ENCODE data around the gene BUB3. TPM values are rescaled to one million over a fixed set of nuclear protein-coding genes. Genes with fewer than 3 reads are reported as not detected.

Gene BUB3
- total RNA-seq, result 100 to 1,000 TPM; 254 to 265 TPM

- peak within 1 kb of the TSS; percentile 99 for H3K27ac Mint-ChIP-seq
- H3K9me3 Mint-ChIP-seq, result no peaks in the 10 kb centered on the region
- H3K4me1 Mint-ChIP-seq, result peaks cover 54% of the 10 kb centered on the region
- POLR2A ChIA-PET, result interaction anchor here (0.7 to 1.9 kb wide), 9 partner anchors 9 to 274 kb away, joined by 3 to 19 read pairs (median 5); partner anchors contain the start of genes ACADSB and FAM24B
- H3K36me3 Mint-ChIP-seq, result peaks cover 32% of the 10 kb centered on the region
- peaks cover 13% of the 10 kb centered on the region for H3K27me3 Mint-ChIP-seq
- ATAC-seq (ENCODE audit: low read depth) (peak; percentile 93), DNase-seq (peak; percentile 88)
- peak within 1 kb of the TSS; percentile 100 for H3K4me3 Mint-ChIP-seq
These were observed at the start of gene BUB3 for GRCh38 chr10:123154092-123154710. BUB3 (plus strand) TSS chr10:123154402; CDS start chr10:123154918, 516 bp downstream.

- H3K4me3 Mint-ChIP-seq, result no peak overlapping the region
- POLR2A ChIA-PET, result no interaction called here
These were observed 44.7 kb upstream of the BUB3 start for GRCh38 chr10:123109466-123109865.

DNA sequence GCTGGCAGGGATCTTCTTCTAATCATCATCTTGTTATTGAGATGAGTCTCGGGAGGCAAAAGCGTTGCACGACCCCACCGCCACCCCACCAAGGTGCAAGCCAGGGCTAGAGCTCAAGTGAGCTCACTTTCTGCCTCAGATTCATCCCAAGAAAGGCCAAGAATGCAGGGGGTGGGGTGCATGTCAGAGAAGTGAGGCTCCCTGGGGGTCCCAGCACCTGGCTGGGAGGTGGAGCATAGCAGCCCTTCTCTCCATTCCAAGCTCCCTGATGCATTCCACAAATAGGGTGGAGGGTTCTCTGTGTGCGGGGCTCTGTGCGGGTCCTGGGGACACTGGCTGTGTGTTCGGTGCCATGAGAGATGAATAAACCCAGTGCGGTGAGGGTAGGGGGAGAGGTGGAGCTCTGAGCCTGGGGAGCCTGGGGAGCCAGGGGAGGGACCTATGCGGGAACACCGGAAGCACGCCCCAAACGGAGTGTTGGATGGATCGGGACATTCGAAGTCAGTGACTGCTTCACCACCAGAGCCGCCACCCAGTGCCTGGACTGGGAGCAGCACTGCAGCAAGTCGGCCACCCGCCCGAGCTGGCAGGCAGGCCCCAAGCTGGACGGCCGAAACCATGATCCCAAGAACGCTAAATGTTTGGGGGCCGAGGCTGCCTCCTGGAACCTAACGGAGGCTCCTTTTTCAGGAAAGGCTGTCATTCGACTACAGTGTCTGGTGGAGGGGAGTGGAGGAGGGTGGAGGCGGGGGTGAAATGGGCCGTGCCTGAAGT is 36.4 kb upstream of the BUB3 start:
- H3K27me3 Mint-ChIP-seq, result peaks cover 32% of the 10 kb centered on the region
- no peaks in the 10 kb centered on the region for H3K36me3 Mint-ChIP-seq
- DNase-seq (no peak), ATAC-seq (ENCODE audit: low read depth) (no peak)
- no peak overlapping the region for H3K4me3 Mint-ChIP-seq
- no peak overlapping the region for H3K27ac Mint-ChIP-seq
- no peaks in the 10 kb centered on the region for H3K4me1 Mint-ChIP-seq
- POLR2A ChIA-PET, result no interaction called here
- no peaks in the 10 kb centered on the region for H3K9me3 Mint-ChIP-seq

More at GRCh38 chr10:123109466-123109865, 44.7 kb upstream of the BUB3 start:
- no peak for DNase-seq
- peaks cover 13% of the 10 kb centered on the region for H3K27me3 Mint-ChIP-seq
- no peaks in the 10 kb centered on the region for H3K9me3 Mint-ChIP-seq
- no peaks in the 10 kb centered on the region for H3K4me1 Mint-ChIP-seq
- no peak for ATAC-seq (ENCODE audit: low read depth)
- no peak overlapping the region for H3K27ac Mint-ChIP-seq
- no peaks in the 10 kb centered on the region for H3K36me3 Mint-ChIP-seq

DNA sequence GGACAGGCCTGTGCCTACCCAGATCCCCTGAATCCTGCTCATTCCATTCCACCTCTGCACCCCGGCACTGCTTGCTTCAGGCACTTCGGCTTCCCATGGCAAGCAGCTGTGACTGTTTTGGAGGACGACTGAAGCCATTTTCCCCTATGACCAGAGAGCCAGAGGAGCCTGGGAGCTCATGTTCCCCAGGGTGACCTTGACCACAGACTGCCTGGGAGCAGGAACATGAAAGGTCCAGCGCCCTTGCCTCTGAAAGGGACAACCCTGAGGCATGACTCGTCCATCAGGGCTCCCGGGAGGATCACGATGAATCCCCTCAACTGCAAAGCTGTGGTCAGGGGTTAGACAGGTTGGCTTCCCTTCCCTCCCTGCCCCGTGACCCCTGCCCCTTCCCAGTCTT is 35.1 kb upstream of the BUB3 start:
- POLR2A ChIA-PET, result no interaction called here
- Mint-ChIP-seq H3K27me3 (peaks cover 32% of the 10 kb centered on the region), H3K4me3 (no peak overlapping the region), H3K36me3 (no peaks in the 10 kb centered on the region), H3K4me1 (no peaks in the 10 kb centered on the region), H3K9me3 (no peaks in the 10 kb centered on the region), H3K27ac (no peak overlapping the region)
- ATAC-seq (ENCODE audit: low read depth) (no peak), DNase-seq (no peak)

DNA sequence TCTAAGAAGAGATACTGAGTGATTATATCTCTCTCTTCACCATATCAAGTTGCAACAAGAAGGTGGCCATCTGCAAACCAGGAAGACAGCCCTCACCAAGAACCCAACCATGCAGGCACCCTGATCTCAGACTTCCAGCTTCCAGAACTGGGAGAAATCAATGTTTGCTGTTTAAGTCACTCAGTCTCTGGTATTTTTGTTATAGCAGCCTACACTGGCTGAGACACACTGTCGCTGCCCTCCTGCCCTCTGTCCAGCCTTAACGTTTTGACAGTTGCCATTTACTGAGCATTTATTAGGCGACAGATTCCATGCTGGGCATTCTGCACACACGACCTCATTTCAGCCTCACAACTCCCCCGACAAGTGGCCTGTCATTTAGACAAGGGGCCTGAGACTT is 28.0 kb upstream of the BUB3 start:
- Mint-ChIP-seq H3K4me1 (no peaks in the 10 kb centered on the region), H3K27ac (no peak overlapping the region), H3K9me3 (no peaks in the 10 kb centered on the region), H3K27me3 (peaks cover 35% of the 10 kb centered on the region), H3K4me3 (no peak overlapping the region), H3K36me3 (no peaks in the 10 kb centered on the region)
- POLR2A ChIA-PET, result no interaction called here
- ATAC-seq (ENCODE audit: low read depth) (no peak), DNase-seq (no peak)

DNA sequence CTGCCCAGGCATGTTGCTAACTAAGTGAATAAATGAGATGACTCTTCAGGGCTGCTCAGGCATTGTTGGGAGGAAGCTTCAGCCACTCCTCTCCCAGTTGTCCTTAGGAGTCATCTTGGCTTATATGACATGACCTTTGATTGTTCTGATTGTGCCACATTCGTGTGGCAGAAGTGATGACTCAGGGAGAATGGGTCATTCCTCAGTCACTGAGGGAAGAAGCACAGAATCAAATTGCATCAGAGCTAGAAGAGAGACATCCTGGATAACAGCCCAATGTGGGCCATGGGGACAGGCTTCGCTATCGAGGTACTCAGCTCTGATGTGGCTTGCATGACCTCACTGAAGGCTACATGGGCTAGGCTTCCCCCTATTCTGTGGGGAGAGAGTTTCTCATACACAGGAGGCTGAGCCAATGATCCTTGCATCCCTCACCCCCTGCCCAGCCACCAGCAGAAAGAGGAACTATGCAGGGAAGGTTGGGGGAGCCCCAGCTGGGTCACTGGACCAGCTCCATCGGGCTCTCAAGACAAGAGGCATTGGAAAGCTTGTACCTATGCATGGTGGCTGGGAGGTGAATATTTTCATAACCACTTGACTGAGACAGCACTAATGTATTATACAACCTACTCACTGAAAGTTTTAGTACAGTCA is 24.5 kb upstream of the BUB3 start:
- Mint-ChIP-seq H3K27ac (no peak overlapping the region), H3K9me3 (no peaks in the 10 kb centered on the region), H3K4me1 (peaks cover 14% of the 10 kb centered on the region), H3K36me3 (no peaks in the 10 kb centered on the region), H3K4me3 (no peak overlapping the region), H3K27me3 (peaks cover 69% of the 10 kb centered on the region)
- POLR2A ChIA-PET, result no interaction called here
- ATAC-seq (ENCODE audit: low read depth) (no peak), DNase-seq (no peak)

DNA sequence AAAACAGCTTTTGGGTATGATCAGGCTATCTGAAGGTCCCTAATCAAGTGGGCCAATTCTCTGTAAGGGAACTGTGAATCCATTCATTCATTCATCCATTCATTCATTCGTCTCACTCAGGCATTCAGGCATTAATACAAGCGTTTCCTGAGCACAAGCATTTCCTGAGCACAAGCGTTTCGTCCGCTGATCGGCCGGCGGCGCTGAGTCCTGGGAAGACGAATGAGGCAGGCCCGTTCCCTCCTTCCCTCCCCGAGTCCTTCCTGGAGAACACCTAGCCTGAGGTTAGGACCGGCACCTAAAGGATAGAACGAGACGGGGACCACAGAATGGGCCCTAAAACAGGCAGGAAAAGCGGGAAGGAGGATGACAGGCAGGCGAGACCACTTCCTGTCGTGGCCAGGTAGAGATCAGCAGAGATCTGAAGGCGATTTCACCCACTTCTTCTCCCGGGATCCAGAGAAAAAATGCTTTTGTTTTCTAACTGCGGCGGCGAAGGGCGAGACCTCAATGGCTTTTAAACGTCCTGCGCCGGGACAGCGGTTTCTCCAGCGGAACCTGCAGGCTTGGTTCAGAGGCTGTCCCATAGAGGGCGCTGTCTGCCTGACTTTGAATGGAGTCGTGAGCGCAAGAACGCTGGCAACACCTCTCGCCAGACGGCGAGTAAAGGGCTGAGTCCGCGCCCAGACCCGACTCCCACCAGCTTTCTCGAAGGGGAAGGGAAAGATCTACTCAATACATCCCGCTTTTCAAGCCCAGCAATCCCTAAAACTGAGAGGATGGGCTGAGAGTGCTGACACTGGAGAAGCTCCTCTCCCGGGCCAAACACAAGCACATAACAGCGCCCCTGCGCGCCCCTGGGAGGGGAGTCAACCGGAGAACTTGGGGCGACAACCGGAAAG is 21.4 kb upstream of the BUB3 start:
- peak; percentile 82 for DNase-seq
- Mint-ChIP-seq H3K4me3 (peak overlapping the region; percentile 80), H3K4me1 (peaks cover 17% of the 10 kb centered on the region), H3K36me3 (no peaks in the 10 kb centered on the region), H3K27me3 (peaks cover 61% of the 10 kb centered on the region), H3K9me3 (no peaks in the 10 kb centered on the region), H3K27ac (peak overlapping the region; percentile 24)
- POLR2A ChIA-PET, result no interaction called here
- peak; percentile 49 for ATAC-seq (ENCODE audit: low read depth)

DNA sequence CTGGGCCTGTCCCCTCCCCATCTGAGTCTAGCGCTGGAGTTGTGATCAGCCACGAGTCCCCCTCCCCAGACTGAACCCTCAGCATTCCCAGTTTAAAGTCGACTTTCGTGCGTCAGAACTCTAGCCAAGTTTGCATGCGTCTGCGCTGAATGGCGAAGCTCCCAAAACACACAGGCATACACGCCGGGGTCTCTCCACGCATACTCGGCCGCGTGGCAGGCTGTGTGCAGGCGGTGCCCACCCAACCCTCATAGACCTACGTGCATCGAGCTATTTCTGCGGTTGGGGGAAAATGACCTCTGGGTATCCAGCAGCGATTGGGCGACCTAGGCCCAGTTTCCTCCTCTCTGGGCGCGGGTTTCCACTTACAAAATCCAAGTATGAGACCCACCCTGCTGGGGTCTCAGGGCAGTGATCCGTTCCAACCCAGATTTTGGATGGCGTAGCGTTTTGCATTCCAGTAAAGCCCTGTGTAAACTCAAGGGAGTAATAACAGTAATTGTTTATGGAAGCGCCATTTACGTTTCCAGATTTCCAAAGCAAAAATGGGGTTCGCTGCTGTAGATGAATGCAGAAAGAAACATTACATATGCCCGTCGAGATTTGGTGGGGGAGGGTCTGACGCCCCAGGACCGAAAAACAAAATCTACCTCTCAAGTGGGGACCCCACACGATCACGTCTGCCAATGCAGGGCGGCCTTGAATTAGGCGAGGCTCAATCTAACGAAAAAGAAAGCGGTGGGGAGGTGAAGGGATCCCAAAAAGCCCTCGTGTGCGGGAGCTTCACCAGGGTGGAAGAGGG is 20.5 kb upstream of the BUB3 start:
- POLR2A ChIA-PET, result interaction anchor here (1.1 to 1.3 kb wide), 3 partner anchors 12 to 21 kb away, joined by 4 to 5 read pairs (median 4); partner anchors contain the start of genes BUB3 and HMX2
- peaks cover 19% of the 10 kb centered on the region for H3K4me1 Mint-ChIP-seq
- H3K27me3 Mint-ChIP-seq, result peaks cover 68% of the 10 kb centered on the region
- peak overlapping the region; percentile 80 for H3K4me3 Mint-ChIP-seq
- ATAC-seq (ENCODE audit: low read depth) (no peak), DNase-seq (no peak)
- H3K27ac Mint-ChIP-seq, result no peak overlapping the region
- H3K9me3 Mint-ChIP-seq, result no peaks in the 10 kb centered on the region
- H3K36me3 Mint-ChIP-seq, result no peaks in the 10 kb centered on the region

DNA sequence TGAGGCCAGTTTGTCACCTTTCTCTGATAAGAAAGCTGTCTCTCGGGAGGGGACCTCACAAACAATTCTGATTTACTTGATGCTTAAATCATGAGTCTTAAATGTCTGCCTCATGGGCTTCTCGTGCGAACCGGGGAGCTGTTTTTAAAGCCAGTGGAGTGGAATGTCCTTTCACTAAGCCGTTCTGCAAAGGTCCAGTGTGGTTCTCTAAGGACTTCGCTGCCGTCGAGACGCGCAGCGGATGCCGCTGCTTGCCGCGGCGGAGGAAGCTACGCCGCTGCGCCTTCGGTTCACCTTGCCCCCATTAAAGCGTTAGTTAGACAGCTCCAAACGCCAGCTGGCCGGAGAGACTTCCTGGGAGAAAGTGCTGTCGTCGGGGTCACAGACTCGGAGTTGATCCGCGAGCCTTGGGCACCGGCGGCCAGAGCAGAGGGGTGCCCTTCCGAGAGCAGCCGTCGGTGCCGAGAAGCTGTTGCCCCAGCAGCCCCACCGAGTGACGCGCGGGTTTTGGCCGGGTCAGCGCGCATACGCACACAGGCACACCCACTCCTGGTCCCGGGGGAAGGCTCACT is 19.8 kb upstream of the BUB3 start:
- Mint-ChIP-seq H3K4me3 (peak overlapping the region; percentile 53), H3K36me3 (no peaks in the 10 kb centered on the region), H3K4me1 (peaks cover 19% of the 10 kb centered on the region), H3K27ac (no peak overlapping the region), H3K9me3 (no peaks in the 10 kb centered on the region), H3K27me3 (peaks cover 75% of the 10 kb centered on the region)
- POLR2A ChIA-PET, result interaction anchor here (1.1 to 1.3 kb wide), 3 partner anchors 11 to 20 kb away, joined by 4 to 5 read pairs (median 4); partner anchors contain the start of genes BUB3 and HMX2
- peak; percentile 47 for DNase-seq
- no peak for ATAC-seq (ENCODE audit: low read depth)

- ATAC-seq (ENCODE audit: low read depth) (no peak), DNase-seq (peak; percentile 45)
- H3K27me3 Mint-ChIP-seq, result peaks cover 76% of the 10 kb centered on the region
- H3K27ac Mint-ChIP-seq, result no peak overlapping the region
- peaks cover 22% of the 10 kb centered on the region for H3K4me1 Mint-ChIP-seq
- no peaks in the 10 kb centered on the region for H3K36me3 Mint-ChIP-seq
- H3K9me3 Mint-ChIP-seq, result no peaks in the 10 kb centered on the region
- H3K4me3 Mint-ChIP-seq, result peak overlapping the region; percentile 67
- POLR2A ChIA-PET, result interaction anchor here (1.1 to 1.3 kb wide), 3 partner anchors 11 to 19 kb away, joined by 4 to 5 read pairs (median 4); partner anchors contain the start of genes BUB3 and HMX2
These were observed 19.2 kb upstream of the BUB3 start for GRCh38 chr10:123134915-123135414.

GRCh38 chr10:123135415-123136141 is 18.6 kb upstream of the BUB3 start, which contains the start of gene HMX3:
HMX3 (plus strand) TSS chr10:123135970; CDS start chr10:123136051, 81 bp downstream.
- peak; percentile 68 for DNase-seq
- Mint-ChIP-seq H3K27me3 (peaks cover 76% of the 10 kb centered on the region), H3K36me3 (no peaks in the 10 kb centered on the region), H3K4me3 (peak within 1 kb of the TSS; percentile 67), H3K4me1 (peaks cover 22% of the 10 kb centered on the region), H3K9me3 (no peaks in the 10 kb centered on the region), H3K27ac (no peak within 1 kb of the TSS)
- peak; percentile 42 for ATAC-seq (ENCODE audit: low read depth)
- POLR2A ChIA-PET, result no interaction called here

Data from activated naive CD8-positive, alpha-beta T cell treated with anti-CD3 and anti-CD28 coated beads, Interleukin-2, amount 10 ng/mL, durations not matched to agents 7 days and 5 days (primary cell).